ENCODE results near the gene GFRA4. TPM values are rescaled to one million over a fixed set of nuclear protein-coding genes. Genes with fewer than 3 reads are reported as not detected.
"Not testable (repeated sequence)": the region's sequence is repeated elsewhere in the genome, so short reads cannot be mapped to it uniquely, and the experiment has no call there.

GFRA4 gene
- total and polyA plus RNA-seq, 7 experiments from 2014 or later: not detected

DNA sequence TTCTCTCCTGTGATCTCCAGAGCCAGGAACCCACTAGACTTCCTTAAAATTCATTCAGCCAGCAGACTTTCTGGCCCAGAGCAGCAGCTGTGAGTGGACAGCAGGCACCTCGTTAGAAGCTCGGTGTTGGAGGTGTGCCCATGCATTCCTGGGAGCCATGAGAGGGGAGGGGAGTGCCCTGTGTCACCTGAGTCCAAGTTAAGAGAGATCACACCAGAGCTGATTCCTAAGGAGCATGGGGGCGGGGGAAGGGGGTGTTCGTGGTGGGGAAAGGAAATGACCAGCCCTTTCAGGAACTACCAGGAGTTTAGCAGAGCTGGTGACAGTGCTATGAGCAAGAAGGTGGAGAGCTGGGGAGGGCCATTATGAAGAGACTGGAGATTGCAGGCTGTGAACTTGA lies 46.9 kb downstream of the GFRA4 start:
- intact Hi-C loops (cut with micrococcal nuclease): no loop called here
- CTCF ChIA-PET: no interaction called here
- no peak for ATAC-seq

DNA sequence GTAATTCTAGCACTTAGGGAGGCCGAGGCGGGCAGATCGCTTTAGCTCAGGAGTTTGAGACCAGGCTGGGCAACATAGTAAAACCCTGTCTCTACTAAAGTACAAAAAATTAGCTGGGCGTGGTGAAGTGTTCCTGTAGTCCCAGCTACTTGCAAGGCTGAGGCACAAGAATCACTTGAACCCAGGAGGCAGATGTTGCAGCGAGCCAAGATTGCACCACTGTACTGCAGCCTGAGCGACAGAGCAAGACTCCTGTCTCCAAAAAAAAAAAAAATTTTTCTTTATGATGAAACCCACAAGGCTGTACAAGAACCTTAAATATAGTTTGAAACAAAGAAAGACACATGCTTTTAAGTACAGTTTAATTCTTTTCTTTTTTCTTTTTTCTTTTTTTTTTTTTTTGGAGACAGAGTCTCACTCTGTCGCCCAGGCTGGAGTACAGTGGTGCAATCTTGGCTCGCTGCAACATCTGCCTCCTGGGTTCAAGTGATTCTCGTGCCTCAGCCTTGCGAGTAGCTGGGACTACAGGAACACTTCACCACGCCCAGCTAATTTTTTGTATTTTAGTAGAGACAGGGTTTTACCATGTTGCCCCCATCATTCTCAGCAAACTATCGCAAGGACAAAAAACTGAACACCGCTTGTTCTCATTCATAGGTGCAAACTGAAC lies 47.9 kb downstream of the GFRA4 start:
- not testable (repeated sequence) for ATAC-seq, H3K4me3 Mint-ChIP-seq

More for the DNA sequence above, 46.9 kb downstream of the GFRA4 start:
- Mint-ChIP-seq H3K36me3 (peaks cover 0 to 52% (median 13%) of the 10 kb centered on the region in 5 donors), H3K4me3 (no peak overlapping the region), H3K9me3 (no peaks in the 10 kb centered on the region), H3K27me3 (no peaks in the 10 kb centered on the region), H3K4me1 (no peaks in the 10 kb centered on the region), H3K27ac (no peak overlapping the region)
- DNase-seq: no peak
- Histone ChIP-seq H3K27me3 (ENCODE audit: control insufficient read depth in 2 of 2, insufficient read depth in 2 of 2, low read length in 2 of 2) (no peaks in the 10 kb centered on the region), H3K9me3 (ENCODE audit: control insufficient read depth in 2 of 3, low read length in 3 of 3) (no peaks in the 10 kb centered on the region), H3K27ac (ENCODE audit: low read depth, low read length) (no peak overlapping the region), H3K4me1 (ENCODE audit: control insufficient read depth in 2 of 2, insufficient read depth in 2 of 2, low read length in 2 of 2) (no peaks in the 10 kb centered on the region), H3K36me3 (ENCODE audit: control insufficient read depth in 2 of 3, insufficient read depth in 3 of 3, low read length in 3 of 3) (peaks cover 0 to 3% (median 0%) of the 10 kb centered on the region in 3 experiments), H3K4me3 (ENCODE audit: low read length) (no peak overlapping the region)
- POLR2A ChIA-PET: no interaction called here

DNA sequence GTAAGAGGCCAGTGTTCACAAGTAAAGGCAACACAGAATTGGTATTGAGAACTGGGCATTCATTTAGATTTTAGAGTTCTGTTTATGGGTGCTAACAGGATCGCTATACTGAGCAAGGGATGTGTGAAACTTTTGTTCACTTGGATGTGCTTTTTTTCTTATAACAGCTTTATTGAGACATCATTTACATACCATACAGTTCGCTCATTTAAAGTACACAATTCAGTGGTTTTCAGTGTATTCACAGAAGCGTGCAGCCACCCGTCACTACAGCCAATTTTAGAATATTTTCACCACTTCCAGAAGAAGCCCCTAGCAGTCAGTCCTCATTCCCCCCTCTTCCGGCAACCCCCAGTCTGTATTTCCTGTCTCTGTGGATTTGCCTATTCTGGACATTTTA lies 48.7 kb downstream of the GFRA4 start:
- Mint-ChIP-seq H3K4me3 (no peak overlapping the region), H3K9me3 (no peaks in the 10 kb centered on the region), H3K4me1 (no peaks in the 10 kb centered on the region), H3K36me3 (peaks cover 0 to 58% (median 20%) of the 10 kb centered on the region in 5 donors), H3K27me3 (no peaks in the 10 kb centered on the region), H3K27ac (no peak overlapping the region)
- DNase-seq (no peak), ATAC-seq (no peak)
- no peak overlapping the region for H3K4me3 ChIP-seq (ENCODE audit: low read length)
- H3K4me1 ChIP-seq (ENCODE audit: control insufficient read depth in 2 of 2, insufficient read depth in 2 of 2, low read length in 2 of 2): no peaks in the 10 kb centered on the region
- ChIA-PET POLR2A (no interaction called here), CTCF (no interaction called here)
- no peaks in the 10 kb centered on the region for H3K9me3 ChIP-seq (ENCODE audit: control insufficient read depth in 2 of 3, low read length in 3 of 3)
- intact Hi-C loops (cut with micrococcal nuclease): no loop called here
- H3K27me3 ChIP-seq (ENCODE audit: control insufficient read depth in 2 of 2, insufficient read depth in 2 of 2, low read length in 2 of 2): no peaks in the 10 kb centered on the region
- no peak overlapping the region for H3K27ac ChIP-seq (ENCODE audit: low read depth, low read length)
- peaks cover 0 to 3% (median 3%) of the 10 kb centered on the region in 3 experiments for H3K36me3 ChIP-seq (ENCODE audit: control insufficient read depth in 2 of 3, insufficient read depth in 3 of 3, low read length in 3 of 3)

More for the DNA sequence above, 47.9 kb downstream of the GFRA4 start:
- H3K27ac ChIP-seq (ENCODE audit: low read depth, low read length); CTCF ChIA-PET; H3K4me1 ChIP-seq (ENCODE audit: control insufficient read depth in 2 of 2, insufficient read depth in 2 of 2, low read length in 2 of 2); H3K27ac Mint-ChIP-seq; intact Hi-C loops (cut with micrococcal nuclease); H3K9me3 ChIP-seq (ENCODE audit: control insufficient read depth in 2 of 3, low read length in 3 of 3); H3K9me3 Mint-ChIP-seq; H3K4me3 ChIP-seq (ENCODE audit: low read length); POLR2A ChIA-PET; H3K27me3 Mint-ChIP-seq; H3K27me3 ChIP-seq (ENCODE audit: control insufficient read depth in 2 of 2, insufficient read depth in 2 of 2, low read length in 2 of 2); H3K36me3 ChIP-seq (ENCODE audit: control insufficient read depth in 2 of 3, insufficient read depth in 3 of 3, low read length in 3 of 3); H3K4me1 Mint-ChIP-seq; DNase-seq: not testable (repeated sequence)
- H3K36me3 Mint-ChIP-seq: peaks cover 0 to 56% (median 13%) of the 10 kb centered on the region in 5 donors

DNA sequence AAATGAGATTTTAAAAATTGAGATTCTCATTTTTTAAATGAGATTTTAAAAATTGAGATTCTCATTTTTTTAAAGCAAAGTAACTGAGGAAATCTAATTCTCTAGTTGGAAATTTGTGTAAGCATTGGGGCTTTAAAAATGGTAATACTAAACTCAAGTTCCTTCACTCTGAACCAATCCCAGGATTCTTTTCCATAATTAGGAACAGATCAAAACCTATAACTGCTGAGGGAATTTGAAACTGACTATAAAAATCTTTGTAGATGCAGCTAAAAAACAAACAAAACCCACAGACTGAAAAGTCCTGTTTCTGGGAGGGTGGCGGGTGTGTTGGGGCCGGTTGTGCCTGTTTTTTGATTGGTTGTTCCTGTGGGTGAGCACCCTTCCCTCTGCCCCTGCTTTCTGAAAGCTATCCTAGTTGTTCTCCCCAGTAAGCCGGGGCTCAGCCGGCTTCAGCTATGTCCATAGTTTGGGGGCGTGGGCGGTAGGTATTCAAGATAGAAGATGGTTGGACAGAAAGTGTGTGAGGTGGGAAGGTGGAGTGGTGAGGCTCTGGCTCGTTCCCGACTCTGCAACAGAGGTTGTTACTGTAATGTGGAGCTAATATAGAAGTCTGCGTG lies 49.3 kb downstream of the GFRA4 start:
- Histone ChIP-seq H3K27me3 (ENCODE audit: control insufficient read depth in 2 of 2, insufficient read depth in 2 of 2, low read length in 2 of 2) (no peaks in the 10 kb centered on the region), H3K36me3 (ENCODE audit: control insufficient read depth in 2 of 3, insufficient read depth in 3 of 3, low read length in 3 of 3) (peaks cover 0 to 3% (median 3%) of the 10 kb centered on the region in 3 experiments), H3K9me3 (ENCODE audit: control insufficient read depth in 2 of 3, low read length in 3 of 3) (no peaks in the 10 kb centered on the region), H3K4me3 (ENCODE audit: low read length) (no peak overlapping the region), H3K4me1 (ENCODE audit: control insufficient read depth in 2 of 2, insufficient read depth in 2 of 2, low read length in 2 of 2) (no peaks in the 10 kb centered on the region), H3K27ac (ENCODE audit: low read depth, low read length) (no peak overlapping the region)
- H3K4me3 Mint-ChIP-seq: no peak overlapping the region
- ATAC-seq (no peak), DNase-seq (no peak)
- ChIA-PET POLR2A (no interaction called here), CTCF (no interaction called here)
- H3K27ac Mint-ChIP-seq: no peak overlapping the region
- peaks cover 0 to 59% (median 25%) of the 10 kb centered on the region in 5 donors for H3K36me3 Mint-ChIP-seq
- no peaks in the 10 kb centered on the region for H3K4me1 Mint-ChIP-seq
- H3K9me3 Mint-ChIP-seq: no peaks in the 10 kb centered on the region
- no peaks in the 10 kb centered on the region for H3K27me3 Mint-ChIP-seq
- intact Hi-C loops (cut with micrococcal nuclease): no loop called here

DNA sequence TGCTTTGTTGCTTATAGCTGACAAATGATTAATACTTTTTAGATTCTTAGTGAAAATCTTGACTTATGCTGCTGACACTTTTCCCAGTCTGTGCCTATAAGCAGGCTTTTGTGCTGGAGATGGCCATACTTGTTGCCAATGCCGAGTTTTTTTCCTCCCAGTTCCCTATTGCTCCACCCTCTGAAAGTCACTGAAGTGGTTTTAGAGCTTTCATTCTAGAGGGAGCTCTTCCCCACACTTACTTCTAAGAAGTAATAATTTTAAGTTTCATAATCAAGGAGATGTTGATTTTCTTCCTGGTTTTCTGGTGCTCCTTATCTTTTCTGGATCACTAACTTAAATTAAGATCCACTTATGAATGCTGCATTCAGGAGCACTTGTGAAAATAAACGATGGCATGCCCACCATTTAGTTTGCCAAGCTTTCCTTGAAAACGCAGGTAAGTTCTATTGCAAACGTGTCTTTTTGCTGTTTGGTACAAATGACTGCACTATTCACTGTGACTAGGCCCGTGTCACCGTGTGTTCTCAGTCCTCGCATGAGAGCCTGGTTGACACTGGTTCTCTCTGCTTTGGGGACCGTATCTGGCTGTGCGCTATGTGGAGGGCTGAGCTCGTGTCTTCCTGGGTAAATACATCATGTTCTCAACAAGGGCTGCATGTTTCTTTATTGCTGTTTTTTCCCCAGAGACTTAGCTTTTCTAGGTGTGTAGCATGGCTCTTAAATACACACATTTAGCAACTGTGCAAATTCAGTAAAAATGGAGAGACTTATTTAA lies 50.2 kb downstream of the GFRA4 start:
- Histone ChIP-seq H3K4me1 (ENCODE audit: control insufficient read depth in 2 of 2, insufficient read depth in 2 of 2, low read length in 2 of 2) (no peaks in the 10 kb centered on the region), H3K27me3 (ENCODE audit: control insufficient read depth in 2 of 2, insufficient read depth in 2 of 2, low read length in 2 of 2) (no peaks in the 10 kb centered on the region), H3K36me3 (ENCODE audit: control insufficient read depth in 2 of 3, insufficient read depth in 3 of 3, low read length in 3 of 3) (peaks cover 0 to 3% (median 3%) of the 10 kb centered on the region in 3 experiments), H3K4me3 (ENCODE audit: low read length) (no peak overlapping the region), H3K27ac (ENCODE audit: low read depth, low read length) (no peak overlapping the region), H3K9me3 (ENCODE audit: control insufficient read depth in 2 of 3, low read length in 3 of 3) (no peaks in the 10 kb centered on the region)
- POLR2A ChIA-PET: no interaction called here
- no peak for DNase-seq
- H3K4me3 Mint-ChIP-seq: no peak overlapping the region
- CTCF ChIA-PET: no interaction called here
- no peaks in the 10 kb centered on the region for H3K27me3 Mint-ChIP-seq
- no peak for ATAC-seq
- peaks cover 0 to 57% (median 23%) of the 10 kb centered on the region in 5 donors for H3K36me3 Mint-ChIP-seq
- H3K9me3 Mint-ChIP-seq: no peaks in the 10 kb centered on the region
- H3K4me1 Mint-ChIP-seq: no peaks in the 10 kb centered on the region
- peak overlapping the region in 1 of 9 donors; percentile 45 for H3K27ac Mint-ChIP-seq
- intact Hi-C loops (cut with micrococcal nuclease): no loop called here

DNA sequence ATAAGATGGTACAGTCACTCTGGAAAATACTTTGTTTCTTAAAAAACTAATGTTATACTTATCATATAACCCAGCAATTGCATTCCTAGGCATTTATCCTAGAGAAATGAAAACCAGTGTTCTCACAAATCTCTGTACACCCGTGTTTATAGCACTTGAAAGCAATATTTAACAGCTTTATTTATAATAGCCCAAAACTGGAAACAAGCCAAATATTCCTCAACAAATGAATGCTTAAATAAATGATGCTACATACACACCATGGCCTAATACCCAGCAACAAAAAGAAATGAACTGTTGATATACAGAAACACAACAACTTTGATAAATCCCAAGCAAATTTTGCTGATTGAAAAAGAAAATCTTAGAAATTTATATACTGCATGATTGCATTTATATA lies 51.3 kb downstream of the GFRA4 start:
- ChIA-PET POLR2A (no interaction called here), CTCF (interaction anchor here (0.6 kb wide), 1 partner anchor 9 kb away, joined by 4 read pairs; no protein-coding TSS in a partner anchor)
- Histone ChIP-seq H3K4me3 (ENCODE audit: low read length) (no peak overlapping the region), H3K27me3 (ENCODE audit: control insufficient read depth in 2 of 2, insufficient read depth in 2 of 2, low read length in 2 of 2) (no peaks in the 10 kb centered on the region), H3K9me3 (ENCODE audit: control insufficient read depth in 2 of 3, low read length in 3 of 3) (no peaks in the 10 kb centered on the region), H3K27ac (ENCODE audit: low read depth, low read length) (no peak overlapping the region), H3K4me1 (ENCODE audit: control insufficient read depth in 2 of 2, insufficient read depth in 2 of 2, low read length in 2 of 2) (no peaks in the 10 kb centered on the region), H3K36me3 (ENCODE audit: control insufficient read depth in 2 of 3, insufficient read depth in 3 of 3, low read length in 3 of 3) (peaks cover 0 to 3% (median 3%) of the 10 kb centered on the region in 3 experiments)
- Mint-ChIP-seq H3K9me3 (no peaks in the 10 kb centered on the region), H3K36me3 (peaks cover 0 to 55% (median 14%) of the 10 kb centered on the region in 5 donors), H3K27ac (no peak overlapping the region), H3K4me3 (no peak overlapping the region), H3K27me3 (no peaks in the 10 kb centered on the region), H3K4me1 (no peaks in the 10 kb centered on the region)
- DNase-seq (no peak), ATAC-seq (no peak)
- intact Hi-C loops (cut with micrococcal nuclease): no loop called here
